Activated effector memory CD4-positive, alpha-beta T cell treated with anti-CD3 and anti-CD28 coated beads, Interleukin-2, amount 50 U/mL, for 16 hours (primary cell): ENCODE data around the gene DNM3.
"Not testable (repeated sequence)": the region's sequence is repeated elsewhere in the genome, so short reads cannot be mapped to it uniquely, and the experiment has no call there.

Experiments
- DNase-seq: peaks from one replicate; pipeline ENCODE4 v3.0.0-alpha.2; 2020

Gene DNM3

DNA sequence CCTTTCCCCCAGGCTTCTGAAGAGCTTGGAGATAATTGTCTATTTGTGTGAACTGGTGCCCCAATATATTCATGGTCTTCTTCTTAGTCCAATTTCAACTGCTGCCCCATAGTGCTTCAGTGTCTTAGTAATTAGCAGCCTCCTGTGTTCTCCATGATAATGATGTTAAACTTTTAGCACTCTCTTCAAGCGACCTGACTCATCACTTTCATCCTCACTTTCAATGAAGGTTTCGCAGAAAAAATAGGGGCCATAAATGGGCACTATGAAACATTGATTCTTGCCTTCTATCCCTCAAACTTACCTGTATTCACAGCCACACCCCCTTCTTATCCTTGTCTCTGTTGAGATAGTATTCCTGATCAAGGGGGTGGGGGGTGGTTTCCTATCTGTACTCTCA is 210.6 kb downstream of the DNM3 start:
- no peak for DNase-seq

DNA sequence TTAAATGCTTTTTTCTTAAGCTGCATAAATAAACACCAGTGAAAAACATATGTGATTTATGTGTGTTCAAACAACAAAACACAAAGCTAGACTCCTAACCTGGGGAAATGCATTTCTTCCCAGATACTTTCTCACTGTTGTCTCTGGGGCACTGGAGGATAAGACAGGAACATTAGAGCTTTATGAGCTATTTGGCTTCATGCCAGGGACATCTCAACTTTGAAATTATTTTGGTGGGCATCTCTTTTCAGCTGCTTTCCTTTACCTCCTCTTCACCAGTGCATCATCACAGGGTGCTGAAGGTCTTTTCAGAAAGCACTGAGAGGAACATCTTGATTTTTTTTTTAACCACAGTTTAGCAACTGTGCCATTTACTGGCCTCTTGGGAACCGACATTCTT is 212.9 kb downstream of the DNM3 start:
- no peak for DNase-seq

DNA sequence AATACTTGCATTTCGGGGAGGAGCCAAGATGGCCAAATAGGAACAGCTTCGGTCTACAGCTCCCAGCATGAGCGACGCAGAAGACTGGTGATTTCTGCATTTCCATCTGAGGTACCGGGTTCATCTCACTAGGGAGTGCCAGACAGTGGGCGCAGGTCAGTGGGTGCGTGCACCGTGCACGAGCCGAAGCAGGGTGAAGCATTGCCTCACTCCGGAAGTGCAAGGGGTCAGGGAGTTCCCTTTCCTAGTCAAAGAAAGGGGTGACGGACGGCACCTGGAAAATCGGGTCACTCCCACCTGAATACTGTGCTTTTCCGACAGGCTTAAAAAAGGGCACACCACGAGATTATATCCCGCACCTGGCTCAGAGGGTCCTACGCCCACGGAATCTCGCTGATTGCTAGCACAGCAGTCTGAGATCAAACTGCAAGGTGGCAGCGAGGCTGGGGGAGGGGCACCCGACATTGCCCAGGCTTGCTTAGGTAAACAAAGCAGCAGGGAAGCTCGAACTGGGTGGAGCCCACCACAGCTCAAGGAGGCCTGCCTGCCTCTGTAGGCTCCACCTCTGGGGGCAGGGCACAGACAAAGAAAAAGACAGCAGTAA is 214.6 kb downstream of the DNM3 start:
- not testable (repeated sequence) for DNase-seq

- no peak for DNase-seq
Observed at GRCh38 chr1:172068334-172068733, 227.0 kb downstream of the DNM3 start.

DNA sequence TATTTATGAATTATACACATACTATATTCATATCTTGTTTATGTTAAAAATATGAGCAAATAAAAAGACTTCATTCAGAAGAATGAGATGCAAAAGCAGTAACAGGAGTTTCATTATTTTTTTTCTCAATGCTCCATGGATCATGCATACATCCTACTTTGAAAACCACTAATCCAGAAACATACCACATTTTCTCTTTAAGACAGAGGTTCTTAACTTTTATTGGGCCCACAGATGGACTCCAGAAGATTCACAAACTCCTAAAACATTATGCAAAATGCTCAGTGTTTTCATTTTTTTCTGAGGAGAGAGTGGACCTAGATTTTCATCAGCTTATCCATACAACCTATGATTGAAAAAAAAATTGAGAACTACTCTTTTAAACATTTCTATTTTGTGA is 227.8 kb downstream of the DNM3 start:
- no peak for DNase-seq

DNA sequence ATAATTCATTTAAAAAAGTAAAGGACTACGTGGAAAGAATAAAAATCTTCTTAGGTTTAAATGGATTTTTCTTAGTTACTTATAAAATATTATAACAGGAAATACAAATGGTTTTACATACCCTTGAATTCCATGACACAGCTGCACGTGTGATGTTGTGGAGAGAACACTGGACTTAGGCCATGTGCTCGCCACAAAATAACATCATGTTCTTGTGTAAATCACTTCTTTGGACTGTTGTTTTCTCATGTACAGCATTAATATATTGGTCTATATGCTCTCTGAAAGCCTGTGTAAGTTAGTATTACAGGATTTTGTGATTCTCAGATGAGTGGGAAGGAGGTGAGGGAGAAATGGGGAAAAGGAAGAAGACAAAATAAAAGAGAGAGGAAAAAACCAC is 228.2 kb downstream of the DNM3 start:
- DNase-seq = no peak

- DNase-seq = no peak
Observed at GRCh38 chr1:172070055-172070454, 228.8 kb downstream of the DNM3 start.

- DNase-seq = no peak
Observed at GRCh38 chr1:172071746-172072145, 230.4 kb downstream of the DNM3 start.

GRCh38 chr1:172079859-172080258 is 238.6 kb downstream of the DNM3 start:
- not testable (repeated sequence) for DNase-seq

GRCh38 chr1:172083191-172083590 is 241.9 kb downstream of the DNM3 start:
- DNase-seq = no peak

DNA sequence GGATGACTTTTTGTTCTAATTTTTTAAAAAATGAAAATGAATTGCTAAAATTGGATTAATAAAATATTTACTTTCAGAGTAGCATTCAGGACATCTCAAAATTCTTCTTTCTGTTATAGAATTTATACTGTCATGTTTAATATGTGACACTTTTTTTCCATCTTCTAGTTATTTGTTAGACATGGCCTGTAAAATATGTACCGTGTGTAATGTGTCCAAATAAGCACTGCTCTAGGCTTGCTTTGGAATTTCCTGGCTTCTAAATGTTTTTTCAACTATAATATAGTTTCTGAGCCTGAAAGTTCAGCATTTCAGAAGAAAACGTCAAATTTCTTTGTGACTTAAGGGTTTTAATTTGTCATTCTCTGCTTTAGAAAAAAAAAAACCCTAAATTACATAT is 243.6 kb downstream of the DNM3 start:
- no peak for DNase-seq

DNA sequence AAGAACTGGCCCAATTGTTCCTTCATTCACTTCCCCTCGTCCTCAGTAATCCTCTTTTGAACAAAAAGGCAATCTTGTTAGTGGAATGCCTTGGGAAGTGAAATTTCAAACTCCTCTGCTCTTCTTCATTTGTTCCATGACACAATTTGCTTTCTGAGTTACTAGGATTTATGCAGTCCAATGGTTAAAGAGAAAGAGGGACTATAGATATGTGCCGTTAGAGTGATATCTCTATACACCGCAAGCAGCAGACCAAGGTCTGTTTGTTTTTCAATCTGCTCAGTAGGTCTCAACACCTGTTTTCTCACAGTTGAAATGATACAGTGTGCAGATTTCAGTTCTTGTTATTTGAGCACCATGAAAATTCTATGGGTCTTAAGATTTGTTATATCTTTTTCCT is 244.0 kb downstream of the DNM3 start:
- DNase-seq = no peak

GRCh38 chr1:172086137-172086536 is 244.8 kb downstream of the DNM3 start:
- DNase-seq = no peak

GRCh38 chr1:172088256-172088655 is 247.0 kb downstream of the DNM3 start:
- no peak for DNase-seq

GRCh38 chr1:172089768-172090510 is 248.6 kb downstream of the DNM3 start:
- DNase-seq = peak; percentile 85

DNA sequence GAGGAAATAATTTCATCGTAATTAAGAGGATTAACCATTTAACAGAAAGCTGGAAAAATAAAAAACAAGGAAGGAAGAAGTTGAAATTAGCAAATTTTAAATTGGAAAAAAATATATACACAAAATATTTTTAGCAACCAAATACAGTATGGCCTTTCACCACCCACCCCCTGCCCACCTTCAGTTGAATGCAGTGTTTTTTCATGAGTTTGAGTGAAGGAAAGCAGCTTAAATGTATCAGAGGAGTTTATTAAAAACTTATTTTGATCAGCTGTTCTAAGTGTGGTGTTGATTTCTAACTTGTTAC is 249.2 kb downstream of the DNM3 start:
- DNase-seq = no peak

DNA sequence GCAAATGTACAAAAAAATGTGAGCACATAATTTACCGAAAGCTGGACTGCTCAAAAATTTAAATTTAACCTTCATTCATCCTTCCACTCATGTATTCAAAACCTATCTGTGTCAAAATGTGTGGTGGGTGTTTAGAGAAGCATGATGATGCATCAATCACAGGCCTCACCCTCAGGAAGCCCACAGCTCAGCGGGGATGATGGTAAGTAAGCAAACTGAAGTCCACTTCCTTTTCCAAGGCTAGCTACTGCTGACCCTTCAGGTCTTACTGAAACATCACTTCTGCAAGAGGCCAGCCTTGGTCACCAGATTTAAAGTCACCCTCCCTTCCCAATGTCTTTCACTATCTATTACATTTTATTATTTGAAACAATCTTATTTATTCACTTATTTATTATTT is 254.5 kb downstream of the DNM3 start:
- DNase-seq = no peak

GRCh38 chr1:172105230-172105629 is 263.9 kb downstream of the DNM3 start:
- no peak for DNase-seq

- DNase-seq = no peak
Observed at GRCh38 chr1:172107316-172107975, 266.1 kb downstream of the DNM3 start.

- DNase-seq = no peak
Observed at GRCh38 chr1:172108161-172108893, 267.0 kb downstream of the DNM3 start.

GRCh38 chr1:172109359-172109758 is 268.1 kb downstream of the DNM3 start:
- DNase-seq = no peak

DNA sequence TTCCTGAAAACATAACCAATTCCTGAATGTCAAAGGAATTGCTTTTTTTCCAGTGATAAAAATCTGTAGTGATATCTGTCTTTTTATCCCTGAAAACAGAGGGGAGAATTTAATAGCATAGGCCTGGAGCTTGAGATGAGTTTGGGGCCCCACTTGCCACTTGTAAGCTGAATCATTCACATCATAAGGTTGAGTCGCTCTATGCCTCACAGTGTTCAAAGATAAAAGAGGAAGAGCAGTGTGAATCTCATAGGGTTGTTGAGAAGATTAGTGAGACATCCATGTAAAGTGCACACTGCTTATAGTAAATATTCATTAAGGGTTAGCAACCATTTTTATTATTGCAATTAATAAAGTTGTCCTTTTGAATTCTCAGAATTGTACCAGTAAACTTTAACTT is 271.3 kb downstream of the DNM3 start:
- no peak for DNase-seq

DNA sequence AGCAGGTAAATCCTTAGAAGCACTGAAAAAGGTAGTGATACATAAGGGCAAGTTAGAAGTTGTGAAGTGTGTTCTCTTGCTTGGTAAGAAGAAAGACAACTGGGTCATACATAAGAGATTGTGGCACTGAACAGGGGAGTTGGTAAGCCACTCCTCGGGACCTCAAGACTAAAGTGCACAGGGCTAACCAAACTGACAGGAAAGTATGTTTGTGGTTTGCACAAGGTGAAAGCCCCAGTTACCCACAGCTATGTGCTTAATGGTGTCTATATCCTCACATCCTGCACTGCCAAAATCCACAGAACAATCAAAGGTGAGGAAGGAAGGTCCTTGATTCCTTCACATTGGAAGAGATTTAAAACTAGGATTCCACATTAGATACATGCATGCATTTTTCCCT is 276.5 kb downstream of the DNM3 start:
- DNase-seq = no peak

- DNase-seq = no peak
Observed at GRCh38 chr1:172118618-172119017, 277.3 kb downstream of the DNM3 start.
